Caco-2 (cell line): ENCODE measurements around the gene LRFN4. TPM values are rescaled to one million over a fixed set of nuclear protein-coding genes. Genes with fewer than 3 reads are reported as not detected.

Experiments used
- BruUV-seq: library from RNA; stranded (reverse); fragments of 400-500 nt; replicated peaks from 2 replicates; lab custom pipeline; 2021; lab: Mats Ljungman, UMichigan
- CTCF ChIA-PET: fragments of 300-600 bp; sonication (Branson Sonifier 250); formaldehyde crosslinking; loops from one replicate; lab custom pipeline; 2022; ENCODE audit warnings: antibody characterized with exemption; lab: Charles Lee
- POLR2A ChIA-PET: fragments of 300-600 bp; sonication (Branson Sonifier 250); formaldehyde crosslinking; loops from one replicate; lab custom pipeline; 2022; ENCODE audit warnings: antibody characterized with exemption; lab: Charles Lee
- DNase-seq, 2 experiments: peaks; one replicate each; pipeline versions ENCODE4 v3.0.0 to v3.0.0-alpha.2; 2020 to 2022
- H3K27me3 ChIP-seq: replicated peaks from 2 replicates; pipeline ENCODE4 v1.6.0; 2011; ENCODE audit warnings: low read length; ENCODE audit not compliant: control insufficient read depth, insufficient read depth
- H3K36me3 ChIP-seq: 2 replicates; pipeline ENCODE4 v1.5.1; 2011; ENCODE audit warnings: low read length; ENCODE audit not compliant: control insufficient read depth, insufficient read depth
- H3K4me1 ChIP-seq: fragments of 250-450 bp; sonication (Bioruptor Pico); 2 replicates; pipeline ENCODE4 v1.5.1; 2020; ENCODE audit warnings: mild to moderate bottlenecking
- H3K4me3 ChIP-seq: 2 replicates; pipeline ENCODE4 v1.5.1; 2011; ENCODE audit warnings: low read depth, mild to moderate bottlenecking, control low read depth, low read length
- H3K9me3 ChIP-seq: fragments of 250-450 bp; sonication (Bioruptor Pico); 2 replicates; pipeline ENCODE4 v1.5.1; 2020; ENCODE audit warnings: mild to moderate bottlenecking, moderate library complexity
- H3K27ac Mint-ChIP-seq: one replicate; pipeline ENCODE4 v1.8.0; 2022; ENCODE audit warnings: mixed read lengths; ENCODE audit not compliant: unreplicated experiment
- H3K27me3 Mint-ChIP-seq: one replicate; pipeline ENCODE4 v1.8.0; 2022; ENCODE audit warnings: mixed read lengths; ENCODE audit not compliant: insufficient read depth, unreplicated experiment
- H3K36me3 Mint-ChIP-seq: one replicate; pipeline ENCODE4 v1.8.0; 2022; ENCODE audit warnings: mild to moderate bottlenecking, mixed read lengths; ENCODE audit not compliant: insufficient read depth, unreplicated experiment
- H3K4me1 Mint-ChIP-seq: one replicate; pipeline ENCODE4 v1.8.0; 2022; ENCODE audit warnings: low read depth, mixed read lengths; ENCODE audit not compliant: unreplicated experiment
- H3K4me3 Mint-ChIP-seq: one replicate; pipeline ENCODE4 v1.8.0; 2022; ENCODE audit warnings: mild to moderate bottlenecking, moderate library complexity, mixed read lengths; ENCODE audit not compliant: unreplicated experiment
- H3K9me3 Mint-ChIP-seq: one replicate; pipeline ENCODE4 v1.8.0; 2022; ENCODE audit warnings: mixed read lengths; ENCODE audit not compliant: unreplicated experiment
- CTCF ChIP-seq, 2 experiments: fragments of 200-600 bp in 1 of 2; IDR thresholded peaks; 1 replicate in 1 of 2; 2 replicates in 1 of 2; pipeline versions ENCODE4 v1.5.1 to v1.8.0; 2011 to 2022; ENCODE audit warnings: antibody characterized with exemption in 1 of 2, control low read depth in 1 of 2, inconsistent platforms in 1 of 2, low read depth in 1 of 2, low read length in 1 of 2, mild to moderate bottlenecking in 1 of 2, moderate library complexity in 1 of 2; ENCODE audit not compliant: insufficient read depth in 1 of 2, severe bottlenecking in 1 of 2, unreplicated experiment in 1 of 2
- intact Hi-C: fragments of 100-400 bp; cut with micrococcal nuclease; formaldehyde crosslinking; loops from one replicate; pipeline ENCODE4 v1.10.0; 2022; ENCODE audit not compliant: unreplicated experiment
- total RNA-seq: library from RNA; stranded (reverse); gene quantifications from 2 replicates; pipeline ENCODE4 v1.2.3, GENCODE V29; 2022

The LRFN4 gene
- total RNA-seq, 1 experiment from 2014 or later, result 14.1 TPM

GRCh38 chr11:66868726-66869566 is 12.1 kb downstream of the LRFN4 start:
- Histone ChIP-seq H3K9me3 (no peaks in the 10 kb centered on the region), H3K4me3 (no peak overlapping the region), H3K36me3 (no peaks in the 10 kb centered on the region; the same call in 1 of the 2 replicates), H3K4me1 (peaks cover 4% of the 10 kb centered on the region; the same call in 1 of the 2 replicates), H3K27me3 (no peaks in the 10 kb centered on the region)
- DNase-seq, result peak; percentile 93 to 94
- no peaks in the 10 kb centered on the region for H3K4me1 Mint-ChIP-seq
- no TSS peak for BruUV-seq
- ChIA-PET POLR2A (no interaction called here), CTCF (interaction anchor here (1.2 to 1.4 kb wide), 2 partner anchors 13 to 90 kb away, joined by 4 to 5 read pairs; partner anchors contain the start of gene PC)
- TF ChIP-seq CTCF (IDR thresholded peaks at IDR 0.05; ENCODE audit: insufficient read depth in 1 of 2, low read depth in 1 of 2, low read length in 1 of 2, severe bottlenecking in 1 of 2, unreplicated experiment in 1 of 2), result peak; percentile 88 to 94
- H3K9me3 Mint-ChIP-seq, result no peaks in the 10 kb centered on the region
- no peaks in the 10 kb centered on the region for H3K36me3 Mint-ChIP-seq
- intact Hi-C loops, result loop anchor here (1.0 to 5.0 kb wide), 3 partner anchors 26 to 108 kb away; partner anchors contain the start of genes C11orf86, PC and RCE1
- no peak overlapping the region for H3K4me3 Mint-ChIP-seq
- no peak overlapping the region for H3K27ac Mint-ChIP-seq
- no peaks in the 10 kb centered on the region for H3K27me3 Mint-ChIP-seq

- intact Hi-C loops, result loop anchor here (5.0 kb wide), 2 partner anchors 88 to 108 kb away; partner anchors contain the start of genes C11orf86 and PC
- CTCF ChIA-PET, result interaction anchor here (0.7 to 1.4 kb wide), 3 partner anchors 12 to 177 kb away, joined by 3 to 5 read pairs (median 4); partner anchors contain the start of gene PC
Observed at GRCh38 chr11:66869567-66869870, 12.7 kb downstream of the LRFN4 start.

More at GRCh38 chr11:66869567-66869870, 12.7 kb downstream of the LRFN4 start:
- POLR2A ChIA-PET, result no interaction called here
- no peaks in the 10 kb centered on the region for H3K27me3 ChIP-seq
- Mint-ChIP-seq H3K4me1 (peaks cover 5% of the 10 kb centered on the region), H3K27me3 (no peaks in the 10 kb centered on the region), H3K9me3 (no peaks in the 10 kb centered on the region), H3K27ac (no peak overlapping the region), H3K36me3 (no peaks in the 10 kb centered on the region), H3K4me3 (no peak overlapping the region)
- DNase-seq, result no peak
- H3K4me1 ChIP-seq, result peaks cover 4% of the 10 kb centered on the region; the same call in 1 of the 2 replicates
- H3K4me3 ChIP-seq, result no peak overlapping the region
- H3K36me3 ChIP-seq, result no peaks in the 10 kb centered on the region; the same call in 1 of the 2 replicates
- H3K9me3 ChIP-seq, result no peaks in the 10 kb centered on the region
- BruUV-seq, result no TSS peak
- TF ChIP-seq CTCF (IDR thresholded peaks at IDR 0.05; ENCODE audit: insufficient read depth in 1 of 2, low read depth in 1 of 2, low read length in 1 of 2, severe bottlenecking in 1 of 2, unreplicated experiment in 1 of 2), result no peak
